GM21390 (cell line): ENCODE data around the gene COBL.

Source experiments
- ATAC-seq: cut with Tn5 transposase; IDR thresholded peaks from one replicate; pipeline ENCODE4 v1.9.1; 2021; ENCODE audit not compliant: unreplicated experiment

COBL gene

DNA sequence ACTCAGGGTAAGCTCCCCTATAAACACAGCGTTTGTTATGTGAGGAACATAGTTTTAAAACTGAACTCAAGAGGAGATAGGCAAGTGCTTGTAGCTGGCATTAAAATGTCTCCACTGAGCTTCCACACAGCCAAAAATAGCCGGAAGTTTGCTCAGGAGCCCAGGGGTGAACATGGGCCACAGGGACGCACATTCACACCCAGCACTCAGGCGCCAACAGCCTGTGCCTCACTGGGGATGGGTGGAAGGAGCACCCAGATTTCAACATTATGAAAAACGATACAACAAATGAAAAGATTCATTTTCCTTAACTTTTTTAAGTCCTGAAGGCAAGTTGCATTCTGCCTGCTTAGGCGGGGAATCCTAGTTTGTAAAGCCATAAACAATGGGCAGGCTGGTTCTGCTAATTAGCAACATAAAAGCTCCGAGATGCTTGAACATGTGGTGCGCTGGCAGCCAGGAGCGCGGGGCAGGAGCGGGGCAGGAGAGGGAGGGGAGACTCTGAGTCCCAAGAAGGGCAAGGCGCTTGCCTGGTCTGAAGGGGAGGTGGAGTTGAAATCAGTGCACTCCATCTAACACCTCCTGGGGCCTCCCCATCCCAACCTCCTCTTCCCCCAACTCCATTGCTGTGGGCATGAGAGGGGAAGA lies 235.9 kb downstream of the COBL start:
- no peak for ATAC-seq

DNA sequence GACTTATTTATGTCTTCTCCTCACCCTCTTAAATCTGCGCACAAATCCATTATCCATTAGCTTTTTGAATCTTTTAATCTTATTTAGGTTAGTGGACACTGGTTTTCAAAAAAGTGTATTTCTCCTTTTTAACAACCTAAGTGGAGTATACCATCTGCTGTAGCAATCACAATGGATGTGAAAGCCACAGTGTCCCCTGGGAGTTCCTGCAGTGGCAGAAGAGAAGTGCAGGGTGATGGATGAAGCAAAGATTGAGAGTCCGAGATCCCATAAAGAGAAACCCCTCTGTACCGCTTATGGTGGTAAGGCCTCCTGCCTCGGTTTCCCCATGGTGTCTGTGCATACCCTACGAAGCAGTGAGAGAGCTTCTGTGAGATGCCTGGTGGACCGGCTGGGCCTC lies 236.4 kb downstream of the COBL start:
- ATAC-seq: no peak

DNA sequence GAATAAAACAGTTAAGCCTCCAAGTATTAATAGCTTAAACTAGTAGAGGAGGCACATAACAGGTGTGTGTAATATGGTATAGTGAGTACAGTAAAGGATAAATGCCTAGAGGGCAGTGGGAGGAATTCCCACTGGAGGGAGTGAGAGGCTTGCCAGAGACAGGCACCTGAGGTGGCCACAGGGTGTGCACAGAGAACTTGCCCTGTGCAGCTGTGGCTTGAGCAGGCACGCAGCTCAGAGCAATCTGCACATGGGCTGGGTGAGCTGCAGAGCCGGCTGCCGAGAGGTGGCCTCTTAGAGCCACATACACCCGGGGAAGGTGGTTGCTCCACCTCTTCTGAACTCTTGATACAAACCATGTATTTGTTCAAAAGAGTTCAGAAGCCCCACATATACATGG lies 237.1 kb downstream of the COBL start:
- ATAC-seq: no peak

DNA sequence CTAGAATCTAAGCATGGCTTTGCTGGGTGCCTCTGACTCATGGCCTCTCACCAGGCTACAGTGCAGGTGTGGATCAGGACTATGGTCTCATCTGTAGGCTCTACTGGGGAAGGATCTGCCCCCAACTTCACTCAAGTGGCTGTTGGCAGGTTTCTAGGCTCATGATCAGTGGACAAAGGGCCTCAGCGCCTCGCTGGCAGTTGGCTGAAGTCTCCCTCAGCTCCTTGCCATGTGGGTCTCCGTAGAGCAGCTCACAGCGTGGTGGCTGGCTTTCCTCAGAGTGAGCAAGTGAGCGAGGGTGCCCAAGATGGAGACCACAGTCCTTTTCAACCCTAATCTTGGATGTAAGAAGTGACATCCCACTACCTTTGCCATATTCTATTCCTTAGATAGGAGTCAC lies 238.0 kb downstream of the COBL start:
- ATAC-seq: no peak

DNA sequence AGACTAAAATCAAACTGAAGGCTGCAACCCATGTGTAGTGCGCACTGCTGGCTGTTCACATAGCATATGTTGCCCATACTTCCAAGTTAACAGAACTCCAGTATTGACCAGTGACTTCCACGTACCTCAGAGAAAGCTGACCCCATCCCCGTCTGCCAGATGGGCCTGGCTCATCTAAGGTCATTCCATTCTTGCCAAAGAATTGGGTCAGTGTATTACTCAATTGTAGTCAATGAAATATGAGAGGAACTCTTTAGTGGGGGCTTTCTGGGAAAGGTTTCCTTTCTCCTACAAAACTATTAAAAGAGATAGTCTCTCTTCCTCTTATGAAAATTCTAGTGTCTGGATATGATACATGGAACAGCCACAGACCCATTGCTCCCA lies 238.6 kb downstream of the COBL start:
- ATAC-seq: no peak

DNA sequence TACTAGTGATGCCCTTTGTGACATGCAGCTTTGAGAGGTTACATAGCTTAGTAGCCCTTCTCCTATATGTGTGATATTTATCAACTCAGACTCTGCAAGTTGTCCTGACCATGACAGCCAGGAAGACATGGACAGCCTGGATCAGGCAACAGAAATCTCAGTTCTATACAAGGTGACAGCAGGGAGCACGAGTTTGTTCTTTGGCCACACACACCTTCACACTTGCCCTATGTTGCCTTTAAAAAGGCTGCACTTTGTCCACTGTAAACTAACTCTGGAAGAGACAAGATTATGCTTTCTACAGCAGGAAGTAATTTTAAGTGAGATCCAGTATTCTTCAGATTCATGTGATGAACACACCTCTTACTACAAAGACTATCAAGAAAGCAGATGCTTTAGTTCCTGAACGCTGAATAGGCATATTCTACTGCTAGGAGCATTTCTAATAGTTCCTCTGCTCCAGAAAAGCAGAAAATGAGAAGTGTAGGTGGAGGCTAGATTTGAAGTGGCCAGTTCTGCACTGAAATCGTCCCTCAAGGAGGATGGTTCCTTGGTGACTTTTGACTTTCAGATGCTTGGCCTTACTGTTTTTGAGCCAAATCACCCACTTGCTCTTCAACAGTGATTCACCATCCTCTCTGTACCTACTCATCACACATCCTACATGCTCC lies 239.2 kb downstream of the COBL start:
- ATAC-seq: no peak

DNA sequence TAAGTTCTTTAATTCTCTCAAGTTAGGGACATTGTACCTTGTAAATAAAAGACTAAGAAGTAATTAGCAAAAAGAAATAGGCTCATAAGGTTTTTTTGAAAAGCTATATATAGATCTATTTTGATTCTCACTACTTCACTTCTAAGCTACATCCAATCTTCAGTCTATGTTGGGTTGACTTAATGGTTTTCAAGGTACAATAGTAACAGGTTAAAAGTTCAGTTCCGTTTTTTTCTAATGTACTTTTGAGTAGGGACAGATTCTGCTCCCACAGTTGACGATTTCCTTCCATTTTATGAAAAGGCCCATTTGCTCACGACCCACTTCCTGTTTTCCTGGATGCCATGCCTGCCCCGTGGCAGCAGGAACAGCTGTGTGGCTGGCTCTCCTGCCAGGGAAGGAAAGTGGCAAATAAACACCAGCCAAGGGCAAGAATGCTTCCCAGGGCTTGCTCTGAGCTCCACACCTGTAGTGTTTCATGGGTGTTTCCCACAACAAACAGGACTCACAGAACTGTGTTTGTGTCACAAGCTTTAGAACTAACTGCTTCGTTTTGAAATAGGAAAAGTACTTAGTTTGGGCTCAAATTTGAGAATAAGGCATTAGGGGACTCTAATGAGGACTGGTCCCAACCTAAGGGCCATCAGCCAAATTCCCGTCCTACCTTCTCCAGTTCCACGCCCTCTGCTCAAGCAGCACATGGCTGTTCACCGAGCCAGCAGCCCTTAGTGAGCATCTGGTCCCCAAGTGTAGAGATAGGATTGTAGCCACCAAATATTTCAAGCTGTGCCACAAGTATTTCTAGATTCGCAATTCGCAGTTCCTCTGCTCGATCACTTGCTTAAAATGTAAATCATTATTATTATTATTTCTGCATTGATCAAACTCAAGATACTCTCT lies 240.7 kb downstream of the COBL start:
- ATAC-seq: no peak

DNA sequence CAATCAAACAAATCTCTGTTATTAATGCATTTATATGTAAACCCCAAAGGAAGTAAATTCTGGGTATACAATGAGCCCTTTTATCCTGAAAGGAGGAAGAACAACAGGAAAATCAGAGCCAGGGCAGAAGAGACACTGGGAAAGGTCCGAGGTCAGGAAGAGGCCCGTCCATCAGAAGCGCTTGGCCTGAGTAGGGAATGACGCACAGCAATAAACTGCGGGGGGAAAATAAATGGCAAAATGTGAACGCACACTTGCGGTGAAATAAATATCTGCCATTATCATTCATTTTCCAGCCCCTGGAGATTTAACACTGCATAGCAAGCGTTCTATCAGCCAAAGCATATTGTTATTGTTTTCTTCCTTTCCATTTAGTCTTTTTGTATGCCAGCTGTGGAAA lies 243.4 kb downstream of the COBL start:
- no peak for ATAC-seq

DNA sequence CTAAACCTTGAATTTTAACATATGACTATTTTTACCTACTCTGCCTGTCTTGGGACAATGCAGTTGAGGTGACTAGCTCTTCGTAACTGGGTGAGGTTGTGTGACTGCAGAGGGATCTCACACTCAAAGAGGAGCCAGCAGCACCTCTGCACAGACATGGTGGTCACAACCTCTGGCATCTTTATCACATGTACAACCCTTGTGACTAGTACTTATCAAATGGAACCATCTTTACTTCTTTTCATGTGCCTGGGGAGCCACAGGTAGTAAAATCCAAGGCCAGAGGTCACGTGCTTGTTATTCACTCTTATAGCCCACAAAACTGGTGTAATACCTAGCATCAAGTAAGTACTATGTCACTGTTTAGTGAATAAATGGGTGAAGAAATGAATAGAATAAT lies 244.3 kb downstream of the COBL start:
- no peak for ATAC-seq

DNA sequence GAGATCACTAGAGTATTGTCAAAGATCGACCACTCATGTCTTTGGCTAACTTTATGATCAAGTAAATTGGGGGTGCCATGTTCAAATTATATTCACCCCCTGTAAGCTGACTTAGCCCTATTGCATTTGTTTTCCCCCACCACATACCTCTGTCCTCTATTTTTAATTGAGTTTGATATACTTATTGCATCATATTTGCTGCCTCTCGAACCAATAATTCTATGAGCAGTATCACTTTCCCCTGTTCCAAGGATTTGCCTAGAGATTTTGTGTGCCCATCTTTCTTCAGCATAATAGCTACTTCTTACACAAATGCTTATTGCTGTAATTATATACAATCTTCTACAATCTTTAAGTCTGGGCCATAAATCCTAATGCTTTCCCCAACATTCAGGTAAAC lies 245.2 kb downstream of the COBL start:
- no peak for ATAC-seq

DNA sequence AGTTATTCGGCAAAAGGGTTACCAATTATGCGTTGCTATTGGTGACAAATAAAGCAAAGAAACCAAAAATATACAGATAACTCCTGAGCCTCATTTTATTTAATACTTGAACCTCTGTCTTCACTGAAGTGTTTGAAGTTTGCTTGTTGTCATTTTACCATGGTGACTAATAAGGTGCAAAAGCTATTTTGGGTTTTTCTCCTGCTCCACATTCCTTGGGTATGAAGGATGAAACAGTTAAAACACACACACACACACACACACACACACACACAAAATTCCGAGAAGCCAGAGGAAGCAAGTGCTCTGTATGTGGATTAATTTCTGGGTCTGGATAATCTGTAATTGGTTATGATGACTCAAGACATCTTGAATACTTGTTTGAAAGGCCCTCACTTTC lies 246.5 kb downstream of the COBL start:
- no peak for ATAC-seq

DNA sequence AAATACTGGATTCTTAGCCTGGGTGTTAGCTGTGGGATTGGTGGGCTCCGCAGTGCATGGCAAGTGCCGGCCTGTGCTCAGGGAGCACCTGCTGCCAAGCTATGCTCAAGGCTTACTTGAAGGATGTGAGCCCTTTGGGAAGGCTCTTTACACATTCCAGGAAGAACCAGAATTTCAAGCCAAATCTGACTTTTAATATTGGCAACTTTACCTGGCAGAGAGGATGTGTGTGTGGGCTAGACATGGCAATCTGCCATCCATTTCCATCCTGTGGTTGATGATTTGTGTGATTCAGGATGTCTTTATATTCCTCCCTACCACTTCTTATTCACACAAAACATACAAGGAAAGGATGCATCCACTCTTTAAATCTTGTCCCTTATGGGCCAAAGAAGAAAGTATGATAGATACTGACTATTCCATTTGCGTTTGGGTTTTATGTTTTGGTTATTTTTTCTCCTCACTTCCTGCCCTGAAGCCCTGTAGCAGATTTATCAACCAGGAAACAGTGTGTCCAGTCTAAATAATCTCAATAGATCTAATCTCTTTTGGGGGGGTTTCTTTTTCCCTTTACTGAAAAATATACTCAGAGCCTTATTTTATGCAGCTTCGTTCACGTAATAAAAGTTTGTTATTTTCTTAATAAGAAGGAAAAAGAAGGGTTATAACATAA lies 247.1 kb downstream of the COBL start:
- no peak for ATAC-seq

DNA sequence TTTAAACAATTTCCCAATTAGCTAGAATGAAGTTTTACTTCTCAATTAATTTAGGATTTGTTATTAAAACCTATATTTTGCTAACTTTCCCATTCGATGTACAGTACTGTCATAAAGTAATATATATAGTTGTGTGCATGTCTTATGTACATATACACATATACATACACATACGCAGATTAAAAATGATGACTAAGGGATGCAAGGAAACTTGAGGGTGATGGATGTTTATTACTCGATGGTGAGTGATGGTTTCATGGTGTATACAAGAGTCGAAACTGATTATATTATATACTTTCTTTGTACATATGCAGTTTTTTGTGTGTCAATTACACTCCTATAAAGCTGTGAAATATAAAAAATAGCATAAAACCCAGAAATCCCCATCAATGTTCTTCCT lies 248.2 kb downstream of the COBL start:
- no peak for ATAC-seq

DNA sequence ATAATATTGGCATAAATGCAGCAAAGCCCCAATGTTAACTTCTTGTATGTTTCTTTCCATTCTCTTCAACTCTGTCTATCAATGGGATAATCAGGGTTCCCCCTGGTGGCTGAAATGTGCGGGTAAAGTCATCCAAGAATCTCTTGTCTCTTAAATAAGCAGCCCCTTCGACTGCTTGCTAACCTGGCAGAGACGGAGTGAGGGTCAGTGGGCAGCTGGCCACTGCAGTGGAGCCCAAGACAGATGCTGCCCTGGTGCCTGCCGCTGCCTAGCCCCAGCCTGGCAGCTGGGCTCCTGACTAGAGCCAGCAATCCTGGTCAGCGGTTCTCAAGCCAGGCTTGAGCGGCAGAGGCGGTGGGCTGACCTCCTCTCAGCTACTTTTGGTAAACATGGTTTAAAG lies 248.9 kb downstream of the COBL start:
- no peak for ATAC-seq

DNA sequence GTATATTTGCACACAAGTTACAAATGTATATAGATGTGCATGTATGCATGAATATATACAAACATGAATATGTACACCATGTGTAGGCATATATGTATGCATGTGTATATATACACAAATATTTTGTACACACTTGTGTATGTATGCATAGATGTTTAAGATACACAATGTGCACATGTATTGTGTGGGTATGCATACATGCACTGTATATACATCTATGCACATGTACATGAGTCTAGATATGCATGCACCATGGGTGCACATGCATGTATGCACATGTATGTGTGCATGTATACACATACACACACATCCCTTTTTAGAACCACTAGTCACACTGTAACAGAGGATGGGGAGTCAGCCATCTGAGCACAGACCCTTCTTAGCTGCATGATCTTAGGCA lies 249.4 kb downstream of the COBL start:
- no peak for ATAC-seq

DNA sequence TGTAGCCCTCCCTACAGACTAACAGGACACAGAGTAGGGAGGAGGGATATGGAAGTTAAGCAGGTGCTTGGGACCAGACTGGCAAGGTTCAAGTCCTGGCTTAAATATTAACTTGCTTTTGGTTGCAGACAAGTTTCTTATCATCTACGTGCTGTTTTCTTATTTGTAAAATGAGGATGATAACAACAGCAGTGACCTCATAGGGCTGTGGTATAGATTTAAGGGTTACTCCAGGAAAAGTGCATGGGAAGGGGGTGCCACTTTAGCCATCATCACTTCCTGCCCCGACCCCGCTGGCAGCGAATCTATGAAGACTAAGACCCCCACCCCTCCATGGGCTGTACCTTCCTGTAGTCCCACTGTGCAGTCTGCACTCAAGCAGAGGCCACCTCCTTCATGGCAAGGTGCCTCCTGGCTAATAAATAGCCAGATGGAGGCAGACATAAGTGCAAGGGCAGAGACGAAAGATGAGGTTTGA lies 250.2 kb downstream of the COBL start:
- no peak for ATAC-seq

DNA sequence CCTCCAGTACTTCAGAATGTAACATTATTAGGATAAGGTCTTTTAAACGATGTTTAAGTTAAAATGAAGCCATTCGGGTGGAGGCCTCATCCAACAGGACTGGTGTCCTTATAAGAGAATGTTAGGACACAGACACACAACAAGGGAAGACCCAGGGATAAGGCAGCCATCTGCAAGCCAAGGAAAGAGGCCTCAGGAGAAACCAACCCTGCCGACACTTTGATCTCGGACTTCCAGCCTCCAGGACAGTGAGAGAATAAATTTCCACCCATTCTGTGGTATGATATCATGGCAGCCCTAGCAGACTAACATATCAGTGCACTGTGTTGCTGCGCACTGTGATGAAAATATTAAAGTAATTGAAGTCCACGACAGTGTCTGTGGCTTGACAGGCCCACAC lies 250.8 kb downstream of the COBL start:
- no peak for ATAC-seq

DNA sequence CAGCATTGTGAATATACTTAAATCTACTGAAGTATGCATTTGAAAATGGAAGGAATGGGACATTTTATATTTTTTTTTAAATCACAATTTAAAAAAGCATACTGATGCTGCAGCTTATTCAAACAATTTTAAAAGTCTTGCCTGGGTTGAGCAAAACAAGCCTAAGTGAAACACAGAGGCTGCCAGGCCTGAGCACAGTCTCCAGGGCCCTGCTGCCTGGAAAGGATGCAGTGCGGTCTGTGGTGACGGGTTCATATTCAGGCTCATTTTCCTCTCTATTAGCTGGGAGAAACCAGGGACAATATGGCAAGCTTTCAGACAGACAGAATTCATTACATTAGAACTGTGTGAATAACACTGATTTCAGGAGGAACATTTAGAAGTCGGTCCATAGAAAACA lies 251.9 kb downstream of the COBL start:
- ATAC-seq: no peak

DNA sequence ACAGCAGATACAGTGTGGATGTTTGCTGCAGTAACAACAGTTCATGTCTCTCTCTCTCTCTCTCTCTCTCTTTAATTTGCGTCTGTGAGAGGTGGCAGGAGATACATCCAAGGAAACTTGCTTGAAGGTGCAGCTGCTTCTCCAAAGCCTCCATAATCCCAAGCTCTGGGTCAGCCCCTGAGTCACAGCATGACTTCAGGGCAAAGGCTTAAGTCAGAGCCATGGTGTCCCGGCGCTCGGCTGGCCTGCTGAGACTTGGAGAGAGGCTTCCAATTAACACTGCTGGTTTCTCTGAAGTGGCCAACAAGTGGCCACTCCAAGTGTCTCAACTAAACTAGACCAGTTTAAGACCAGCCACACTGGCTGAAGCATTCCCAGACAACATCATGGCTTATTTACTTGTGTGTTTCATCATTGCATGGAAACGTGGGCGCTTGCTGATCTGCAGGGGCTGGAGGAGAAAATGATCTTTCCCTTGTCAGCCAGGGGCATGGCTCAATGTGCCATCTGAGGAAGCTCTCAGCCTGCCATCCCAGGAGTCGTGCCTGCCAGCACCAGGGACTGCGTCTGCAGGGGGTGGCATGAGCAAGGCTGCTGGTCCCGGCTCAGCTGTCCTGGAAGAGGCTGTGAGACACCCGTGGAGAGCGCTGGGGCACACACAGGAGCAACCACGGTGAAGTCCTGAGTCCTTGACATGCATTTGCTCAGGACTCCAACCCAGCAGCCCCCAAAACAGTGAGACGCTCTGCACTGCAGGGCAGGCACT lies 254.2 kb downstream of the COBL start:
- ATAC-seq: no peak

DNA sequence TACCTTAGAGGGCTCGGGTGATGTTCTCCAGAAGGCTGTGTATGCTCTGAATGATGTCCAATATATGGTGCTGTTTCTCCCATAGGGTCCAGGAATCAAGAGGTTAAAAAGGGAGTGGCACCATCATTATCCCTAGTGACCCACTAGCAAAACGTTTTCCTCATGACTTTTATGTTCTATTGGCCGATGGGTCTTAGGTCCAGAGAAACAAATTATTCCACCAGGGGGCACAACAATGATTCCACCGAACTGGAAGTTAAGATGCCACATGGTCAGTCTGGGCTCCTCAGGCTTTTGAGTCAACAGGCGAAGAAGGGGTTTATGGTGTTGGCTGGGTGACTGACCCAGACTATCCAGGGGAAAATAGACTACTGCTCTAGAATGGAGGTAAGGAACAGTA lies 256.1 kb downstream of the COBL start:
- ATAC-seq: no peak
